ENCODE measurements around the gene SULT1A1. TPM values are rescaled to one million over a fixed set of nuclear protein-coding genes. Genes with fewer than 3 reads are reported as not detected.
"Not testable (repeated sequence)": the region's sequence is repeated elsewhere in the genome, so short reads cannot be mapped to it uniquely, and the experiment has no call there.

SULT1A1 gene
- total RNA-seq, 1 experiment from 2014 or later: 28.7 TPM

- not testable (repeated sequence) for H3K4me3 ChIP-seq (ENCODE audit: insufficient read depth, low read depth, low read length); DNase-seq; H3K27me3 ChIP-seq (ENCODE audit: control insufficient read depth, insufficient read depth, low read length); H3K36me3 ChIP-seq (replicated peaks; ENCODE audit: control insufficient read depth, insufficient read depth, low read length)
These were observed 43.5 kb downstream of the SULT1A1 start for GRCh38 chr16:28566233-28566925.

GRCh38 chr16:28563218-28563617 lies 46.6 kb downstream of the SULT1A1 start:
- Histone ChIP-seq H3K36me3 (replicated peaks; ENCODE audit: control insufficient read depth, insufficient read depth, low read length) (no peaks in the 10 kb centered on the region), H3K4me3 (ENCODE audit: insufficient read depth, low read depth, low read length) (no peak overlapping the region)
- DNase-seq: no peak

GRCh38 chr16:28562199-28562598 lies 47.6 kb downstream of the SULT1A1 start:
- H3K36me3 ChIP-seq (replicated peaks; ENCODE audit: control insufficient read depth, insufficient read depth, low read length): no peaks in the 10 kb centered on the region
- no peak for DNase-seq
- no peaks in the 10 kb centered on the region for H3K27me3 ChIP-seq (ENCODE audit: control insufficient read depth, insufficient read depth, low read length)
- H3K4me3 ChIP-seq (ENCODE audit: insufficient read depth, low read depth, low read length): no peak overlapping the region

More at GRCh38 chr16:28563218-28563617, 46.6 kb downstream of the SULT1A1 start:
- no peaks in the 10 kb centered on the region for H3K27me3 ChIP-seq (ENCODE audit: control insufficient read depth, insufficient read depth, low read length)

- Histone ChIP-seq H3K4me3 (ENCODE audit: insufficient read depth, low read depth, low read length) (no peak overlapping the region), H3K27me3 (ENCODE audit: control insufficient read depth, insufficient read depth, low read length) (no peaks in the 10 kb centered on the region), H3K36me3 (replicated peaks; ENCODE audit: control insufficient read depth, insufficient read depth, low read length) (no peaks in the 10 kb centered on the region; the same call in 1 of the 2 replicates)
- no peak for DNase-seq
These were observed 48.2 kb downstream of the SULT1A1 start for GRCh38 chr16:28561557-28562187.

- Histone ChIP-seq H3K4me3 (ENCODE audit: insufficient read depth, low read depth, low read length) (no peak overlapping the region), H3K27me3 (ENCODE audit: control insufficient read depth, insufficient read depth, low read length) (no peaks in the 10 kb centered on the region), H3K36me3 (replicated peaks; ENCODE audit: control insufficient read depth, insufficient read depth, low read length) (no peaks in the 10 kb centered on the region; the same call in 1 of the 2 replicates)
- DNase-seq: no peak
These were observed 51.4 kb downstream of the SULT1A1 start for GRCh38 chr16:28558456-28558855.

GRCh38 chr16:28556914-28557320 lies 52.9 kb downstream of the SULT1A1 start:
- Histone ChIP-seq H3K27me3 (ENCODE audit: control insufficient read depth, insufficient read depth, low read length) (no peaks in the 10 kb centered on the region), H3K36me3 (replicated peaks; ENCODE audit: control insufficient read depth, insufficient read depth, low read length) (no peaks in the 10 kb centered on the region; the same call in 1 of the 2 replicates), H3K4me3 (ENCODE audit: insufficient read depth, low read depth, low read length) (no peak overlapping the region)
- no peak for DNase-seq

GRCh38 chr16:28555561-28555960 lies 54.3 kb downstream of the SULT1A1 start:
- no peak overlapping the region for H3K4me3 ChIP-seq (ENCODE audit: insufficient read depth, low read depth, low read length)
- no peak for DNase-seq
- no peaks in the 10 kb centered on the region; the same call in 1 of the 2 replicates for H3K36me3 ChIP-seq (replicated peaks; ENCODE audit: control insufficient read depth, insufficient read depth, low read length)
- H3K27me3 ChIP-seq (ENCODE audit: control insufficient read depth, insufficient read depth, low read length): no peaks in the 10 kb centered on the region

Other genes with a start within 250 kb of the SULT1A1 start
- 0.59 and 0.81 TPM in 2 replicates for gene NPIPB6, start 246.5 kb downstream of the SULT1A1 start, total RNA-seq (2014; rRNA removed; shearing (Covaris generic))
- gene EIF3CL, start 206.2 kb downstream of the SULT1A1 start, total RNA-seq (2014; rRNA removed; shearing (Covaris generic)): 136 and 164 TPM in 2 replicates
- gene NPIPB7, start 137.7 kb downstream of the SULT1A1 start, total RNA-seq (2014; rRNA removed; shearing (Covaris generic)): not detected in 2 replicates
- gene CLN3, start 118.0 kb downstream of the SULT1A1 start, total RNA-seq (2014; rRNA removed; shearing (Covaris generic)): 11.8 and 23.0 TPM in 2 replicates
- not detected in 2 replicates for gene APOBR, start 115.4 kb downstream of the SULT1A1 start, total RNA-seq (2014; rRNA removed; shearing (Covaris generic))
- gene IL27, start 103.2 kb downstream of the SULT1A1 start, total RNA-seq (2014; rRNA removed; shearing (Covaris generic)): not detected in 2 replicates
- gene NUPR1, start 71.1 kb downstream of the SULT1A1 start, total RNA-seq (2014; rRNA removed; shearing (Covaris generic)): not detected in 2 replicates
- 21.8 and 22.7 TPM in 2 replicates for gene SGF29, start 56.1 kb downstream of the SULT1A1 start, total RNA-seq (2014; rRNA removed; shearing (Covaris generic))
- gene SULT1A2, start 13.0 kb downstream of the SULT1A1 start, total RNA-seq (2014; rRNA removed; shearing (Covaris generic)): 1.7 and 2.0 TPM in 2 replicates
- gene NPIPB8, start 28.0 kb upstream of the SULT1A1 start, total RNA-seq (2014; rRNA removed; shearing (Covaris generic)): 0.31 TPM in 1 of 2 replicates, not detected in the other
- gene EIF3C, start 101.4 kb upstream of the SULT1A1 start, total RNA-seq (2014; rRNA removed; shearing (Covaris generic)): 213 and 222 TPM in 2 replicates
- 0.67 TPM in 1 of 2 replicates, not detected in the other for gene NPIPB9, start 141.7 kb upstream of the SULT1A1 start, total RNA-seq (2014; rRNA removed; shearing (Covaris generic))
- 77.9 and 88.4 TPM in 2 replicates for gene ATXN2L, start 213.0 kb upstream of the SULT1A1 start, total RNA-seq (2014; rRNA removed; shearing (Covaris generic))
- 299 and 301 TPM in 2 replicates for gene TUFM, start 236.3 kb upstream of the SULT1A1 start, total RNA-seq (2014; rRNA removed; shearing (Covaris generic))